ENCODE measurements around the gene TTLL11. TPM values are rescaled to one million over a fixed set of nuclear protein-coding genes. Genes with fewer than 3 reads are reported as not detected.
"Not testable (repeated sequence)": the region's sequence is repeated elsewhere in the genome, so short reads cannot be mapped to it uniquely, and the experiment has no call there.

TTLL11 gene
- total and polyA plus RNA-seq, 8 donors, result 3.4 to 7.5 (median 5.5) TPM

DNA sequence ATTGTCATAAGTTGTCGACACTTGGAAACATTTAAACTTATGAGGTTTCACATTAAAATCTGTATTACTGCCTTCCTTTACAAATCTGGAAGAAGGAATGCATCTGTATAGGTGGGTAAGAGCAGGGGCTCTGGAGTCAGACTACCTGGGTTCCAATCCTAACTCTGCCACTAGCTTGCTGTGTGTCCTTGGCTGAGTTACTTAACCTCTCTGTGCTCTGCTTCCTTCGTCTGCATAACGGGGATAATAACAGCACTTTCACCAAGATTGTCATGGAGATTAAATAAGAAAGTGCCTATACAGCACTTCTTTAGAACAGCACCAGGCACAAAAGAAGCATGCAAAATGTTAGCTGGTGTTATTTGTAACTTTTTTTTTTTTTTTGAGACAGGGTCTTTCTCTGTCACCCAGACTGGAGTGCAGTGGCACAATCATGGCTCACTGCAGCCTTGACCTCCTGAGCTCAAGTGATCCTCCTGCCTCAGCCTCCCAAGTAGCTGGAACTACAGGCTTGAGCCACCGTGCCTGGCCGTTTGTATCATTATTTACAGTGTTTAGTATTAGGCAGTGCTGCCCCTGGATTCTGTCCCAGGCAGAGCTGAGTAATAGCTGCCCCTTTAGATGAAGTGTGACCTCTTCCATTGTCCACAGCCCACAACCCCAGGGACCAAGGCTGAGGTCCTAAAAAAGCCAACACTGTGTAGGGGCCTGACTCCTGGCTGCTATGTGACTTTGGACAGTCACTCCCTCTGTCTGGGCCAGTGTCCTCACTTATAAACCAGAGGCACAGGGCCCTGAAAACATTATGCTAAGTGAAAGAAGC, 25.4 kb upstream of the TTLL11 start:
- Histone ChIP-seq H3K27ac (no peak overlapping the region), H3K36me3 (no peaks in the 10 kb centered on the region), H3K9me3 (no peaks in the 10 kb centered on the region), H3K4me1 (no peaks in the 10 kb centered on the region), H3K27me3 (no peaks in the 10 kb centered on the region), H3K4me3 (no peak overlapping the region)
- TF ChIP-seq, protein P1, sequence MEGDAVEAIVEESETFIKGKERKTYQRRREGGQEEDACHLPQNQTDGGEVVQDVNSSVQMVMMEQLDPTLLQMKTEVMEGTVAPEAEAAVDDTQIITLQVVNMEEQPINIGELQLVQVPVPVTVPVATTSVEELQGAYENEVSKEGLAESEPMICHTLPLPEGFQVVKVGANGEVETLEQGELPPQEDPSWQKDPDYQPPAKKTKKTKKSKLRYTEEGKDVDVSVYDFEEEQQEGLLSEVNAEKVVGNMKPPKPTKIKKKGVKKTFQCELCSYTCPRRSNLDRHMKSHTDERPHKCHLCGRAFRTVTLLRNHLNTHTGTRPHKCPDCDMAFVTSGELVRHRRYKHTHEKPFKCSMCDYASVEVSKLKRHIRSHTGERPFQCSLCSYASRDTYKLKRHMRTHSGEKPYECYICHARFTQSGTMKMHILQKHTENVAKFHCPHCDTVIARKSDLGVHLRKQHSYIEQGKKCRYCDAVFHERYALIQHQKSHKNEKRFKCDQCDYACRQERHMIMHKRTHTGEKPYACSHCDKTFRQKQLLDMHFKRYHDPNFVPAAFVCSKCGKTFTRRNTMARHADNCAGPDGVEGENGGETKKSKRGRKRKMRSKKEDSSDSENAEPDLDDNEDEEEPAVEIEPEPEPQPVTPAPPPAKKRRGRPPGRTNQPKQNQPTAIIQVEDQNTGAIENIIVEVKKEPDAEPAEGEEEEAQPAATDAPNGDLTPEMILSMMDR (IDR thresholded peaks at IDR 0.05), result no peak
- DNase-seq, result no peak
- intact Hi-C loops (cut with DNase I), result loop anchor here in 1 of 3 donors (10.0 kb wide), 1 partner anchor 236 kb away; no protein-coding TSS in a partner anchor
- FAIRE-seq, result no peak
- no peak for ATAC-seq
- 73 to 75% methylated on average over 5 of the region's 5 CpGs for WGBS, 2 donors

DNA sequence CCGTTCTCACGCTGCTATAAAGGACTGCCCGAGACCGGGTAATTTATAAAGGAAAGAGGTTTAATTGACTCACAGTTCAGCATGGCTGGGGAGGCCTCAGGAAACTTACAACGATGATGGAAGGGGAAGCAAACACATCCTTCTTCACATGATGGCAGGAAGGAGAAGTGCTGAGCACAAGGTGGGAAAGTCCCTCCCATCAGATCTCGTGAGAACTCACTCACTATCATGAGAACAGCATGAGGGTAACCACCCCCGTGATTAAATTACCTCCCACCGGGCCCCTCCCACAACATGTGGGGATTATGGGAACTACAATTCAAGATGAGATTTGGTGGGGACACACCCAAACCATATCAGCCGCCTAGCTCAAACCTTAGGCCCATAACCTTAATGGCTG, 24.1 kb upstream of the TTLL11 start:
- not testable (repeated sequence) for FAIRE-seq, H3K9me3 ChIP-seq, DNase-seq, H3K27me3 ChIP-seq, H3K4me1 ChIP-seq, ATAC-seq, H3K36me3 ChIP-seq, H3K4me3 ChIP-seq, H3K27ac ChIP-seq
- WGBS, 2 donors, result 76 to 83% methylated on average over 9 of the region's 9 CpGs
- intact Hi-C loops (cut with DNase I), result loop anchor here in 1 of 3 donors (10.0 kb wide), 1 partner anchor 238 kb away; no protein-coding TSS in a partner anchor

DNA sequence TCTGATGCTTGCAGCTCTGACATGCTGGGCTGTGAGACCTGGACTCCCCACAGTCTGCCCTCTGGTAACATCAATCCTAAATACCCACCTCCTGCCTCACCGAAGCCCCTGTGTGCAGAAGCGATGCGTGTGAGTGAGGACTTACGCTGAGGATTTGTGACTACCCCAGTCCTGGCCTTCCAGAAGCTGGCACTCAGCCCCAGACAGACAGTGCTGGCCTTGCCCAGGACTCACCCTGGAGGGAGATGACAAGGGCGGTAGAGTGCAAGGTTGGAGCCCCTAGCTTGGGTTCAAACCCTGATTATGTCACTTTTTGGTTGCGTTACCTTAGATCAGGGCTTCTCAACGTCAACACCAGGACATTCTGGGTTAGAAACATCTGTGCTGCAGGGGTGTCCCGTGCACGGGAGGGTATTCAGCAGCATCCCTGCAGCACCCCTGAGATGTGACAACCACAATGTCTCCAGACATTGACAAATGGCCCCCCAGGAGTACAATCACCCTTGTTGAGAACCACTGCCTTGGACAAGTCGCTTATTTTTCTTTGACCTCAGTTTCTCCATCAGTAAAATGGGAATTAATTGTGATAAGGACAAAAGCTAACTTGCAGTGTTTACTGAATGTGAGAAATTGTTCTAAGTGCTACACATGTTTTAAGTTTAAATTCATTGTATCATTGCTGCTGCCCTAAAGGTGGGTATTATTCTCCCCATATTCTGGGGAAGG, 23.5 kb upstream of the TTLL11 start:
- Histone ChIP-seq H3K9me3 (no peaks in the 10 kb centered on the region), H3K36me3 (no peaks in the 10 kb centered on the region), H3K4me3 (no peak overlapping the region), H3K4me1 (no peaks in the 10 kb centered on the region), H3K27ac (no peak overlapping the region), H3K27me3 (no peaks in the 10 kb centered on the region)
- DNase-seq (no peak), ATAC-seq (no peak), FAIRE-seq (no peak)
- intact Hi-C loops (cut with DNase I), result loop anchor here in 1 of 3 donors (10.0 kb wide), 1 partner anchor 238 kb away; no protein-coding TSS in a partner anchor
- TF ChIP-seq, protein P1 (IDR thresholded peaks at IDR 0.05), result no peak
- 82 to 84% methylated on average over 10 of the region's 10 CpGs for WGBS, 2 donors

DNA sequence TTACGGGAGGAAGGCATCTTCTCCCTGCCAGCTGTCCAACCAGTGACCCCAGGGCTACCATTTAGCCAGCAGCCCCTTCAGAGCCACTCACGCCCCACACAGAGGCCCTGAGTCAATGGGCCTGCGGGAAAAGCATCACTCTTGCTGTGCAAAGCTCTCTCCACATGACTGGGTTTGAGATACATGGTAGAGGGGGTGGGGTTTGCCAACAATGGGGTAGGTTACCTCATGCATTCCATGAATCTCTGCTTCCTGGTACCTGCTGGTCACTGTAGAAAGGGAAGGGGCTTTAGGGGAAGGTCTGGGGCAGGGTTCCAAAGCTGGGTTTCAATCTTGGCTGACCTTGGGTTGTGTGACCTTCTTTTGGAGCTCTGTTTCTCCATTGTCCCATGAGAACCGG, 22.9 kb upstream of the TTLL11 start:
- H3K27me3 ChIP-seq, result no peaks in the 10 kb centered on the region
- TF ChIP-seq, protein P1 (IDR thresholded peaks at IDR 0.05), result no peak

DNA sequence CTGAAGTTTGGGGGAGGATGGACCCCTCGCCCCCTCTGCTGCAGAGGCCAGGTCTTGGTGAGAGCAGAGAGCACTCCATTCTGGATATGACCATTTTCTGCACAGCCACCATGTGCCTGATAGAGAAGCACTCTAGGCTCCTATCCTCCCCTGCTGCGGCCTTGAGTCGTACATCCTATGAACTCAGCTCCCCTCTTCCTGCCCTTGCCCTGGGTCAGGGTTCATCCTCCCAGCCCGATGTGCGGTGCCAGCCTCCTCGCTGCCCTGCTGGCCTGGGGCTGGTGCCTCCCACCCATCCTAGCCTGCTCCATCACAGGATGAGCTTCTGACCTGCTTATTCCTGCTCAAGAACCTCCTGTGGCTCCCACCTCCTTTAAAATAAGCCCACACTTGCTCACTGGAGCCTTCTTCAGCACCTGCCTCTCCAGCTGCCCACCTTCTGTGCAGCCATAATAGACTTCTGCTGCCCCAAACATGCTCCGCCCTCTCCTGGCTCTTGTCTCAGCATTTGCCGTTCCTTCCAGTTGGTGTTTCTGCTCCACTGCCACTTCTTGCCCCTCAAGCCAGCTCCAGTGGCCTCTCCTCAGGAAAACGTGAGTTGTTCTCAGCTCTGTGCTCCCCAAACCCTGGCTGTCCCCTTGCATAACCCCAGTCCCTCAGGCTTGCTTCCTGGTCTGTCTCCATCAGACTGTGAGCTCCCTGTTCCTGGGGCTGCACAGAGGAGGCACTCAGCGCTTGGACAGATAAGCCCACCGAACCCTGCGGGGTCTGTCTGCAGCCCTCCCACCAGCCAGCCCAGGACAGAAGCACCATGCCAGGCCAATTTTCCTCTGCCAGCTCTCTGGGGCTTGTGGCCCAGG, 22.3 kb upstream of the TTLL11 start:
- Histone ChIP-seq H3K9me3 (no peaks in the 10 kb centered on the region), H3K36me3 (no peaks in the 10 kb centered on the region), H3K27ac (no peak overlapping the region), H3K27me3 (no peaks in the 10 kb centered on the region), H3K4me1 (no peaks in the 10 kb centered on the region), H3K4me3 (no peak overlapping the region)
- 67 to 71% methylated on average over 12 of the region's 12 CpGs for WGBS, 2 donors
- intact Hi-C loops (cut with DNase I), result loop anchor here in 1 of 3 donors (10.0 kb wide), 1 partner anchor 239 kb away; no protein-coding TSS in a partner anchor
- FAIRE-seq, result no peak
- DNase-seq, result no peak
- no peak for ATAC-seq
- TF ChIP-seq, protein P1 (IDR thresholded peaks at IDR 0.05), result no peak

More for the DNA sequence above, 22.9 kb upstream of the TTLL11 start:
- H3K4me1 ChIP-seq, result no peaks in the 10 kb centered on the region
- 60 to 74% methylated on average over 4 of the region's 4 CpGs for WGBS, 2 donors
- H3K36me3 ChIP-seq, result no peaks in the 10 kb centered on the region
- no peak for FAIRE-seq
- no peak overlapping the region for H3K27ac ChIP-seq
- intact Hi-C loops (cut with DNase I), result loop anchor here in 1 of 3 donors (10.0 kb wide), 1 partner anchor 239 kb away; no protein-coding TSS in a partner anchor
- DNase-seq, result no peak
- H3K4me3 ChIP-seq, result no peak overlapping the region
- H3K9me3 ChIP-seq, result no peaks in the 10 kb centered on the region
- ATAC-seq, result no peak

Data from pancreas (tissue), 10 donors.